Hepatocyte (in vitro differentiated cells): Measurements from ENCODE around the gene GPR62.
"Not testable (repeated sequence)": the region's sequence is repeated elsewhere in the genome, so short reads cannot be mapped to it uniquely, and the experiment has no call there.

Experiments
- EZH2 ChIP-seq: fragments of 200-600 bp; sonication (generic); IDR thresholded peaks from 2 replicates; pipeline ENCODE4 v1.6.1; 2016; ENCODE audit warnings: antibody characterized with exemption, mild to moderate bottlenecking, borderline replicate concordance
- EZH2phosphoT487 ChIP-seq: fragments of 200-600 bp; sonication (generic); IDR thresholded peaks from one replicate; pipeline ENCODE4 v1.6.1; 2018; ENCODE audit warnings: antibody characterized with exemption, mild to moderate bottlenecking, low read depth, moderate library complexity; ENCODE audit not compliant: unreplicated experiment, severe bottlenecking
- TF ChIP-seq, protein P1 (sequence below): fragments of 200-600 bp; sonication (generic); IDR thresholded peaks from 2 replicates; pipeline ENCODE4 v1.5.1; 2016; ENCODE audit warnings: antibody characterized with exemption, mild to moderate bottlenecking; ENCODE audit not compliant: poor library complexity

DNA sequence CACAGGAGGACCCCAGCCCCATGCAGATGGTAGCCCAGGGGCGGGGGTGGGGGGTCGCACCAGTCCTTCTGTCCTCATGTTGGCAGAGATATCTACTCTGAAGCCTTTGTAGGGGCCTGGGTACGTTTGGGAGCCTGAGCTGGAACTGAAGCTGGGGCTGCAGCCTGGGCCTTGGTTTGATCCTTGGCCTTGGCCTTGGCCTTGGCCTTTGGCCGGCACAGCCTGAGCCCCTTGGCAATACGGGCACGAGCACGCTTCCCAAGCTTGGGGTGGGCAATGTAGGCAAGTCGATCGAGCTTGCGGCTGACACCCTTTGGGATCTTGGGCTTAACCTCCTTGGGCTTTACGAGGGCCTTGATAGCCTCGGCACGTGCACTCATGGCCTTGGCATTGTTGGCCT, 38.5 kb downstream of the GPR62 start:
- TF ChIP-seq, protein P1, sequence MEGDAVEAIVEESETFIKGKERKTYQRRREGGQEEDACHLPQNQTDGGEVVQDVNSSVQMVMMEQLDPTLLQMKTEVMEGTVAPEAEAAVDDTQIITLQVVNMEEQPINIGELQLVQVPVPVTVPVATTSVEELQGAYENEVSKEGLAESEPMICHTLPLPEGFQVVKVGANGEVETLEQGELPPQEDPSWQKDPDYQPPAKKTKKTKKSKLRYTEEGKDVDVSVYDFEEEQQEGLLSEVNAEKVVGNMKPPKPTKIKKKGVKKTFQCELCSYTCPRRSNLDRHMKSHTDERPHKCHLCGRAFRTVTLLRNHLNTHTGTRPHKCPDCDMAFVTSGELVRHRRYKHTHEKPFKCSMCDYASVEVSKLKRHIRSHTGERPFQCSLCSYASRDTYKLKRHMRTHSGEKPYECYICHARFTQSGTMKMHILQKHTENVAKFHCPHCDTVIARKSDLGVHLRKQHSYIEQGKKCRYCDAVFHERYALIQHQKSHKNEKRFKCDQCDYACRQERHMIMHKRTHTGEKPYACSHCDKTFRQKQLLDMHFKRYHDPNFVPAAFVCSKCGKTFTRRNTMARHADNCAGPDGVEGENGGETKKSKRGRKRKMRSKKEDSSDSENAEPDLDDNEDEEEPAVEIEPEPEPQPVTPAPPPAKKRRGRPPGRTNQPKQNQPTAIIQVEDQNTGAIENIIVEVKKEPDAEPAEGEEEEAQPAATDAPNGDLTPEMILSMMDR, result not testable (repeated sequence)
- TF ChIP-seq EZH2, EZH2phosphoT487: not testable (repeated sequence)
